GM23248 (cell line): ENCODE data around the gene SLC34A1. TPM values are rescaled to one million over a fixed set of nuclear protein-coding genes. Genes with fewer than 3 reads are reported as not detected.

Experiments used
- DNase-seq: peaks from one replicate; pipeline ENCODE4 v3.0.0-alpha.2; 2015
- H2AFZ ChIP-seq: fragments of 200-600 bp; sonication (generic); 2 replicates; pipeline ENCODE4 v1.6.1; 2016; ENCODE audit warnings: antibody characterized with exemption
- H3F3A ChIP-seq: fragments of 200-600 bp; sonication (generic); 2 replicates; pipeline ENCODE4 v1.6.1; 2016; ENCODE audit warnings: mild to moderate bottlenecking, antibody characterized with exemption, mixed run types; ENCODE audit not compliant: insufficient read depth
- H3K27ac ChIP-seq: fragments of 200-600 bp; sonication (generic); 2 replicates; pipeline ENCODE4 v1.5.1; 2016; ENCODE audit warnings: mild to moderate bottlenecking
- H3K27me3 ChIP-seq: fragments of 200-600 bp; sonication (generic); replicated peaks from 2 replicates; pipeline ENCODE4 v1.6.1; 2016; ENCODE audit warnings: mild to moderate bottlenecking; ENCODE audit not compliant: insufficient read depth
- H3K36me3 ChIP-seq: fragments of 200-600 bp; sonication (generic); 2 replicates; pipeline ENCODE4 v1.6.1; 2016; ENCODE audit warnings: low read depth, mild to moderate bottlenecking
- H3K4me1 ChIP-seq: fragments of 200-600 bp; sonication (generic); 2 replicates; pipeline ENCODE4 v1.6.1; 2016; ENCODE audit warnings: mild to moderate bottlenecking; ENCODE audit not compliant: insufficient read depth
- H3K4me2 ChIP-seq: fragments of 200-600 bp; sonication (generic); one replicate; pipeline ENCODE4 v1.6.1; 2016; ENCODE audit warnings: mild to moderate bottlenecking; ENCODE audit not compliant: unreplicated experiment
- H3K4me3 ChIP-seq: fragments of 200-600 bp; sonication (generic); 2 replicates; pipeline ENCODE4 v1.5.1; 2016; ENCODE audit warnings: mild to moderate bottlenecking
- H3K79me2 ChIP-seq: fragments of 200-600 bp; sonication (generic); 2 replicates; pipeline ENCODE4 v1.6.1; 2016; ENCODE audit warnings: mild to moderate bottlenecking; ENCODE audit not compliant: insufficient read depth
- H3K9ac ChIP-seq: fragments of 200-600 bp; sonication (generic); 2 replicates; pipeline ENCODE4 v1.6.1; 2016; ENCODE audit warnings: mild to moderate bottlenecking
- H3K9me2 ChIP-seq: fragments of 200-600 bp; sonication (generic); 2 replicates; pipeline ENCODE4 v1.6.1; 2016; ENCODE audit warnings: mixed run types, mild to moderate bottlenecking, moderate library complexity; ENCODE audit not compliant: insufficient read depth
- H3K9me3 ChIP-seq: fragments of 200-600 bp; sonication (generic); one replicate; pipeline ENCODE4 v1.6.1; 2017; ENCODE audit warnings: low read depth
- H4K20me1 ChIP-seq: fragments of 200-600 bp; sonication (generic); 2 replicates; pipeline ENCODE4 v1.6.0; 2016; ENCODE audit not compliant: insufficient read depth
- EZH2 ChIP-seq: fragments of 200-600 bp; sonication (generic); IDR thresholded peaks from 2 replicates; pipeline ENCODE4 v1.6.1; 2018; ENCODE audit warnings: antibody characterized with exemption, mild to moderate bottlenecking; ENCODE audit not compliant: insufficient read depth, poor library complexity, severe bottlenecking
- EZH2phosphoT487 ChIP-seq: fragments of 200-600 bp; sonication (generic); IDR thresholded peaks from 2 replicates; pipeline ENCODE4 v1.6.1; 2018; ENCODE audit warnings: antibody characterized with exemption, moderate library complexity, mild to moderate bottlenecking, low read depth; ENCODE audit not compliant: insufficient read depth
- WGBS, 2 experiments: methylation state at CpG; one replicate each; pipeline ENCODE4 v1.1.6; 2015 to 2017; ENCODE audit warnings: low lambda C conversion rate in 2 of 2, low coverage in 1 of 2; ENCODE audit errors: missing lambda C conversion rate in 2 of 2; 5-methylcytosine and 5-hydroxymethylcytosine counted together
- in situ Hi-C: fragments of 300-500 bp; cut with MboI; formaldehyde crosslinking; loops from 2 replicates; pipeline ENCODE4 v1.15.0; 2020
- polyA plus RNA-seq: library from polyadenylated mRNA; unstranded; fragments of >200 nt; fragmentation: Nextera tagmentation; extraction: Ambion mirVana; gene quantifications from 2 replicates; pipeline ENCODE4 v1.2.1, GENCODE V29; 2016
- total RNA-seq: library from RNA; depleted of rRNA; stranded (reverse); fragments of >200 nt; shearing (Covaris generic); gene quantifications from 2 replicates; pipeline ENCODE4 v1.2.3, GENCODE V29; 2014

SLC34A1 gene
- total and polyA plus RNA-seq, 2 experiments from 2014 or later, result not detected

DNA sequence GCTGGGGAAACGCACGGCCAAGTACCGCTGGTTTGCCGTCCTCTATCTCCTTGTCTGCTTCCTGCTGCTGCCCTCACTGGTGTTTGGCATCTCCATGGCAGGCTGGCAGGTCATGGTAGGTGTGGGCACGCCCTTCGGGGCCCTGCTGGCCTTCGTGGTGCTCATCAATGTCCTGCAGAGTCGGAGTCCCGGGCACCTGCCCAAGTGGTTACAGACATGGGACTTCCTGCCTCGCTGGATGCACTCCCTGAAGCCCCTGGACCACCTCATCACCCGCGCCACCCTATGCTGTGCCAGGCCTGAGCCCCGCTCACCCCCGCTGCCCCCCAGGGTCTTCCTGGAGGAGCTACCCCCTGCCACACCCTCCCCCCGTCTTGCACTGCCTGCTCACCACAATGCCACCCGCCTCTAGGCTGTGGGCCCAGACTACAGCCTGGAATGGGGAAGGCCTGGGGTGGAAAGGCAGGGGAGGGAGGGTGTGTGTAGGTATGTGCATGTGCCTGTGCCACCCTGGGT is 13.7 kb downstream of the SLC34A1 start:
- peaks cover 8% of the 10 kb centered on the region; the same call in 1 of the 2 replicates for H3F3A ChIP-seq
- no peak overlapping the region for H3K4me3 ChIP-seq
- no peak for TF ChIP-seq EZH2
- TF ChIP-seq EZH2phosphoT487, result no peak
- H3K27ac ChIP-seq, result no peak overlapping the region
- no peak for DNase-seq
- no peaks in the 10 kb centered on the region for H3K79me2 ChIP-seq
- no peaks in the 10 kb centered on the region for H4K20me1 ChIP-seq
- H3K4me2 ChIP-seq, result no peak overlapping the region
- H3K9me3 ChIP-seq, result no peaks in the 10 kb centered on the region
- no peak overlapping the region for H3K9ac ChIP-seq
- WGBS, 2 experiments, result 73 to 82% methylated on average over 12 to 16 of the region's 16 CpGs
- no peak overlapping the region for H2AFZ ChIP-seq
- peaks cover 47% of the 10 kb centered on the region for H3K27me3 ChIP-seq
- H3K4me1 ChIP-seq, result no peaks in the 10 kb centered on the region
- in situ Hi-C loops, result loop anchor here (10.0 kb wide), 1 partner anchor 57 kb away; no protein-coding TSS in a partner anchor
- H3K9me2 ChIP-seq, result no peaks in the 10 kb centered on the region
- H3K36me3 ChIP-seq, result no peaks in the 10 kb centered on the region

DNA sequence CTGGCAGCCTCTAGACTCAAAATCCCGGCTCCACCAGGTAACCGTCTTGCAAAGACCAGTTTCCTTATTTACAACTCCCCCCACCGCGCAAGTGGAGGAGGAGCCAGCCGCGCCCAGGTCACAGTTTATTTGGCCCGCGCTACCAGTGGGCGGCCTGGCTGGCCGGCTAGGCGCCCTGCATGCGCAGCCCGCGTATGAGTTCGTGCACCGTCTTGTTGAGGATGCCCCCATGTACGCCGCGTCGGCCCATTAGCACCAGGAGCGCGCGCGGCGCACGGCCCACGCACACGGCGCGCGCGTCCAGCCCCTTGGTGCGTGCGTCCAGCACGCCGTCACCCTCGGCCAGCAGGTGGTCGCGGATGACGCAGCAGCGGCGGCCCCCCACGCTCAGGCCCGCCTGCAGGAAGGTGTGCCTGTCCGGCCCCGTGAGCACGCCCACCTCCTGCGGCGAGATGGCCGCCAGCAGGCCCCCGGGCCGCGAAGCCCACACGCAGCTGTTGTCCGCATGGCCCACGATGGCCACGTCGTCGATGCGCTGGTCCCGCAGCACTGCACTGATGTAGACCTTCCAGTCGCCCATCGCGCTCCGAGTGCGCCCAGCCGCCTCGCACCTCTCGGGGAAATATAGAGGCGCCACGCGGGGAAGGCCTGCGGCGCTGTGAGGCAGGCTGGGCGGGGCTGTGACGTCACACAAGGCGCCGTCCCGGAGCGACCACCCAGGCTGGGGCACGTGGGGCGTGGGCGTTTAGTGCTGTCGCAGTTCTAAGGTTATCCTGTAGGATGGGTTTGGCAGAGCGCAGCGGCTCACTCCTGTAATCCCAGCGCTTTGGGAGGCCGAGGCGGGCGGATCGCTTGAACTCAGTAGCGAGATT is 16.0 kb downstream of the SLC34A1 start, which contains the start of gene PFN3:
Gene PFN3 (minus strand): TSS at position 665 of the 872 bp plus-strand sequence. CDS start 85 bp downstream, at position 580.
- TF ChIP-seq EZH2, result peak; percentile 65
- no peak for TF ChIP-seq EZH2phosphoT487
- in situ Hi-C loops, result loop anchor here (10.0 kb wide), 1 partner anchor 55 kb away; no protein-coding TSS in a partner anchor
- Histone ChIP-seq H3K79me2 (no peaks in the 10 kb centered on the region), H3K4me2 (no peak within 1 kb of the TSS), H3K9me2 (no peaks in the 10 kb centered on the region), H3K27ac (no peak within 1 kb of the TSS), H2AFZ (no peak within 1 kb of the TSS), H4K20me1 (no peaks in the 10 kb centered on the region), H3F3A (peaks cover 8% of the 10 kb centered on the region; the same call in 1 of the 2 replicates), H3K4me1 (no peaks in the 10 kb centered on the region), H3K4me3 (no peak within 1 kb of the TSS), H3K27me3 (peaks cover 49% of the 10 kb centered on the region), H3K36me3 (no peaks in the 10 kb centered on the region), H3K9ac (no peak within 1 kb of the TSS), H3K9me3 (no peaks in the 10 kb centered on the region)
- WGBS, 2 experiments, result 12 to 14% methylated on average over 75 to 87 of the region's 92 CpGs
- peak; percentile 59 for DNase-seq

DNA sequence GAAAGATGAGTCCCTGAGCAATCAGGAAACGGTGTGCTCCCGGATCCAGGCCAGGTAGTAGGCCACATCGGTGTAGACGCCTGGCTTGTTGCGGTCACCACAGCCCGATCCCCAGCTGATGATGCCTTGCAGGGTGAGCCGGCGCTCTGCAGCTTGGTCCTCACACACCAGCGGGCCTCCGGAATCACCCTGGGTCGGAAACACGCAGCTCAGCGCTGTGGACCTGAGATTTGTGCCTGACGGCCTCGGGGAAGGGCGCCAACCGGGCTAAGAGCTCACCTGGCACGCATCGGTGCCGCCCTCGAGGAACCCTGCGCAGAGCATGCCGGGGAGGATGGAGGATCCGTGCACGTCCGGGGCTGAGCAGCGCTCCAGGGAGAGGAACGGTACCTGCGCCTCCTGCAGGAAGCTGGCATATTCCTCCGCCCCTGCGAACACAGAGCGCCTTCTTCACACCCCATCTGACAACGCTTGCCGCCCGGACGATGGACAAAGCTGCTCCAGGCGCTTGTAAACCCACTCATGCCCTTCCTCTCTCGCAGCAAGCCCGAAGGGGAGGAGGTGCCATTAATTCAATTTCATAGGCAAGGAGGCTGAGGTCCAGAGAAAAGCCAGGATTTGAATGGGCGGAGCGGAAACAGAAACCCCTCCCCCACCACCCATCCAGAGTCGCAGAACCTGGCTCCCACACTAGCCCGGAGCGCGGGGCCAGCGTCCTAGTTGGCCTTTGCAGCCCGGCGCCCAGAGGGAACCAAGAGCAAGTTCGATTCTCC is 18.2 kb downstream of the SLC34A1 start:
- peaks cover 49% of the 10 kb centered on the region for H3K27me3 ChIP-seq
- DNase-seq, result peak; percentile 74
- H3K79me2 ChIP-seq, result no peaks in the 10 kb centered on the region
- H2AFZ ChIP-seq, result peak overlapping the region; percentile 77; the same call in 1 of the 2 replicates
- no peaks in the 10 kb centered on the region for H4K20me1 ChIP-seq
- no peak overlapping the region for H3K9ac ChIP-seq
- H3K27ac ChIP-seq, result no peak overlapping the region
- H3K4me1 ChIP-seq, result no peaks in the 10 kb centered on the region
- in situ Hi-C loops, result no loop called here
- 4 to 9% methylated on average over 46 to 49 of the region's 49 CpGs for WGBS, 2 experiments
- H3K4me3 ChIP-seq, result peak overlapping the region; percentile 74
- H3K4me2 ChIP-seq, result peak overlapping the region; percentile 76
- H3K9me2 ChIP-seq, result no peaks in the 10 kb centered on the region
- TF ChIP-seq EZH2, result no peak
- TF ChIP-seq EZH2phosphoT487, result 0 out of 2 replicates have a peak, but pooled peaks have one; percentile 12
- H3K9me3 ChIP-seq, result no peaks in the 10 kb centered on the region
- no peaks in the 10 kb centered on the region for H3K36me3 ChIP-seq
- H3F3A ChIP-seq, result peaks cover 8% of the 10 kb centered on the region; the same call in 1 of the 2 replicates
